ENCODE measurements around the gene U2AF1L4. TPM values are rescaled to one million over a fixed set of nuclear protein-coding genes. Genes with fewer than 3 reads are reported as not detected.
A peak's percentile ranks its signal among the peaks of the same experiment; 100 is the strongest.
"Not testable (repeated sequence)": the region's sequence is repeated elsewhere in the genome, so short reads cannot be mapped to it uniquely, and the experiment has no call there.

The U2AF1L4 gene
- total and polyA plus RNA-seq, 2 donors = 19.8 to 45.0 TPM

DNA sequence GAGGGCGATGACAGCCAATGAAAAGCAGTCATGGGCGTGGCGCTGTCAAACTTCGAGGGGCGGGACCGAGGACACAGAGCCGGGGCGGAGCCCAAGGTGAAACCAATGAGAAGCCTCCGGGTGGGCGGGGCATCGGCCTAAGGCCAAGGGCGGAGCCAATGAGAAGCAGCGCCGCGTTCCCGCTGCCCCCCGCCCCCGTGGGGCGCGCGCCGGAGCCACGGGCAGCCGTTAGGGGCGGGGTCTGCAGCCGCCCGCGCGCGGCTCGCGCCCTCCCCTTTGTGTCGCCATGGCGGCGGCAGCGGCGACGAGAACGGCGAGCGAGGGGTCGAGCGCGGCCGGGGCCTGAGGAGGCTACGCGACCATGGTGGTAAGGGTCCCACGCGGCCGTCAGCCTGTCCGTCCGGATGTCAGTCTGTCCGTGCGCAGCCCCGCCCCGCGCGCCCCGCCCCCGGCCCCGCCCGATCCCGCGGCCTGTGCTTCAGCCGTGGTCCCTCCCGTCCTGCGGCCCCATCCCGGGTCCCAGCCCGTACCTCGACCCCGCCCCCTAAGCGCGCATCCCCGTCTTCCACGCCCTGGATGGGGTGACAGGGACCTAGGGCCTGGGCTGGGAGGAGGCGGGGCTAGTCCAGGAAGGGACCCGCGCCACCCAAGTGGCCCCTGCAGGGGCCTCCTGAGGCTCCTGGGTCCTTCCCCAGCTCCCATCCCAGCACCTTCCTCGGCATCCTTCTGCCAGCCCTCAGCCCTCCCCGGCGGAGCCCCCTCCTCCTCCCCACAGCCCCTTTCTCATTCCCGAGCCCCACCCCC, 30.3 kb upstream of the U2AF1L4 start, which contains the start of gene ARHGAP33:
Gene ARHGAP33, plus strand, starts transcription at position 267 of the 804 bp plus-strand sequence. Its CDS starts 95 bp downstream, at position 362.
- WGBS = under 1% methylated on average over 80 of the region's 82 CpGs
- no peak within 1 kb of the TSS for H3K27ac ChIP-seq (ENCODE audit: low read depth in 1 of 2, low read length in 1 of 2)
- DNase-seq (ENCODE audit: low read depth in 6 of 9, low spot score in 9 of 9) = peak; percentile 95 to 100 (median 99)
- no peaks in the 10 kb centered on the region for H3K9me3 ChIP-seq (ENCODE audit: control insufficient read depth in 2 of 2, insufficient read depth in 1 of 2, low read length in 1 of 2)
- H3K4me1 ChIP-seq (ENCODE audit: control insufficient read depth in 2 of 2, insufficient read depth in 2 of 2, low read length in 2 of 2) = peaks cover 7 to 13% of the 10 kb centered on the region in 2 donors
- H3K27me3 ChIP-seq (ENCODE audit: control insufficient read depth in 2 of 2, insufficient read depth in 1 of 2, low read length in 1 of 2) = no peaks in the 10 kb centered on the region
- H3K36me3 ChIP-seq (ENCODE audit: control insufficient read depth in 2 of 2, insufficient read depth in 2 of 2, low read length in 1 of 2) = peaks cover 18 to 22% of the 10 kb centered on the region in 2 donors
- H3K4me3 ChIP-seq (ENCODE audit: low read length in 2 of 2) = peak within 1 kb of the TSS; percentile 61 to 84

DNA sequence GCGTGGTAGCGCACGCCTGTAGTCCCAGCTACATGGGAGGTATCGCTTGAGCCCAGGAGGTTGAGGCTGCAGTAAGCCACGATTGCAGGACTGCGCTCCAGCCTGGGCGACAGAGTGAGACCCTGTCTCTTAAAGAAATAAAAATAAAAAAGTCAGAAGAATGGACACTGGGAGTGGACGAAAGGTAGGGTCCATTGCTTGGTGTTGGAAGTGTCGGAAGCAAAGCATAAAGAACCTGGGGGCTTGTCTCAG, 29.8 kb upstream of the U2AF1L4 start:
- WGBS = 38% methylated on average over 9 of the region's 9 CpGs
- Histone ChIP-seq H3K4me1 (ENCODE audit: control insufficient read depth in 2 of 2, insufficient read depth in 2 of 2, low read length in 2 of 2) (peaks cover 7 to 13% of the 10 kb centered on the region in 2 donors), H3K9me3 (ENCODE audit: control insufficient read depth in 2 of 2, insufficient read depth in 1 of 2, low read length in 1 of 2) (no peaks in the 10 kb centered on the region), H3K36me3 (ENCODE audit: control insufficient read depth in 2 of 2, insufficient read depth in 2 of 2, low read length in 1 of 2) (peaks cover 16 to 17% of the 10 kb centered on the region in 2 donors), H3K4me3 (ENCODE audit: low read length in 2 of 2) (peak overlapping the region; percentile 36 to 84), H3K27ac (ENCODE audit: low read depth in 1 of 2, low read length in 1 of 2) (no peak overlapping the region), H3K27me3 (ENCODE audit: control insufficient read depth in 2 of 2, insufficient read depth in 1 of 2, low read length in 1 of 2) (no peaks in the 10 kb centered on the region)
- DNase-seq (ENCODE audit: low read depth in 6 of 9, low spot score in 9 of 9) = no peak

DNA sequence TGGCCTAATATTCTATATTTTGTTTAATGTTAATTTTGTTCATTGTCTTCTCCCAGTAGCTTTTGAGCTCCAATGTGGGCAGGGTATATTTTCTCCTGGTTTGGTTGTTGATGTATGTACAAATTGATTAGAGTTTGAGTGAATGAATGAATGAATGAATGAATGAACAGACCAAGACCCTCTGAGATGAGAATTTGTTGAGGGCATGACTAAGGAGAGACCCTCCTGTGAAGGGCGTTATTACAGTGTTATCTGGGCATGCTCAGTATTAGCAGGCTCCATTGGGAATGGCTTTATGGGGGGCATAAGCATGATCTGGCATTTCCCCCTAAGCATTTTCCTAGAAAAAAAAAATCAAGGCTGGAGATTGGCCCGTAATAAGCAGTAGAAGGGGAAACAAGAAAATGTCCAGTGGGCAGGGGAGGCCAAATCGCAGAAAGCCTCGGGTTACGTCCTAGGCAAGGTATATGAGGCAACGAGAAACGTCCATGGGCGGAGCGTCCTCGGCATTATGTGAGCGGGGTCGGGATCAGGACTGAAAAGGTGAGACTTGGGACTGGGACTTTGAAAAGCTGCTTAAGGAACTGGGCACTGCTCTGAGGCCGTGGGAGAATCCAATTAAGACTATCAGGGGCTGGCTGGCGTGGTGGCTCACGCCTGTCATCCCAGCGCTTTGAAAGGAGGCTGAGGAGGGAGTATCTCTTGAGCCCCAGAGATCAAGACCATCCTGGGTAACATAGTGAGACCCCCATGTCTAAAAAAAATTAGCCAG, 29.2 kb upstream of the U2AF1L4 start:
- no peak for DNase-seq (ENCODE audit: low read depth in 6 of 9, low spot score in 9 of 9)
- Histone ChIP-seq H3K9me3 (ENCODE audit: control insufficient read depth in 2 of 2, insufficient read depth in 1 of 2, low read length in 1 of 2) (no peaks in the 10 kb centered on the region), H3K4me3 (ENCODE audit: low read length in 2 of 2) (peak overlapping the region in 1 of 2 donors; percentile 36), H3K27me3 (ENCODE audit: control insufficient read depth in 2 of 2, insufficient read depth in 1 of 2, low read length in 1 of 2) (no peaks in the 10 kb centered on the region), H3K36me3 (ENCODE audit: control insufficient read depth in 2 of 2, insufficient read depth in 2 of 2, low read length in 1 of 2) (peaks cover 13 to 14% of the 10 kb centered on the region in 2 donors), H3K27ac (ENCODE audit: low read depth in 1 of 2, low read length in 1 of 2) (no peak overlapping the region), H3K4me1 (ENCODE audit: control insufficient read depth in 2 of 2, insufficient read depth in 2 of 2, low read length in 2 of 2) (peaks cover 7 to 13% of the 10 kb centered on the region in 2 donors)
- WGBS = 65% methylated on average over 16 of the region's 16 CpGs

DNA sequence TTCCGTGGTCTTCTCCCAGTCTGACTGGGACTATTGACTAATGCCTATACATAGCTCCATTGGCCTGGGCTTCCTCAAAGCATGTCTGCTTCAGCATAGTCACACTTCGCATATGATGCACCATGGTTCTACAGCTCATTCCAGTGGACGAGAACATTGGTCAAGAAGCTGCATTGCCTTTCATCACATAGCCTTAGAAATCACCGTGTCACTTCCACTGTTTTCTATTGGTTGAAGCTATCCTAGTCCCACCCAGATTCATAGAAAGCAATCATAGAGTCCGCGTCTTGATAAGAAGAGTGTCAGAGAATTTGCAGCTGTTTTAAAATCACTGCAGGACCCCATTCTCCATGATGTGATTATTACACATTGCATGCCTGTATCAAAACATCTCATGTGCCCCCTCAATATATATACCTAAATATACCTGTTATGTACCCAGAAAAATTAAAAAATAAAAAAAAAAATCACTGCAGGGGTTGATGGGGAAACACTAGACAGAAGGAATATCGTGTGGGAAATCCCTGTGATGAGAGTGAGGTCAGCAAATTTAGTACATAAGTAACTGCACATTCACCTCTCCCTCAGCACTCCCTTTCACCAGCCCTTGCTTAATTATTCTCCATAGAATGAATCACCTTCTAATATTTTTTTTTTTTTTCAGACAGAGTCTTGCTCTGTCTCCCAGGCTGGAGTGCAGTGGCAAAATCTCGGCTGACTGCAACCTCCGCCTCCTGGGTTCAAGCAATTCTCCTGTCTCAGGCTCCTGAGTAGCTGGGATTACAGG, 28.0 kb upstream of the U2AF1L4 start:
- Histone ChIP-seq H3K36me3 (ENCODE audit: control insufficient read depth in 2 of 2, insufficient read depth in 2 of 2, low read length in 1 of 2) (peaks cover 6 to 11% of the 10 kb centered on the region in 2 donors), H3K4me3 (ENCODE audit: low read length in 2 of 2) (no peak overlapping the region), H3K27ac (ENCODE audit: low read depth in 1 of 2, low read length in 1 of 2) (no peak overlapping the region), H3K27me3 (ENCODE audit: control insufficient read depth in 2 of 2, insufficient read depth in 1 of 2, low read length in 1 of 2) (no peaks in the 10 kb centered on the region), H3K9me3 (ENCODE audit: control insufficient read depth in 2 of 2, insufficient read depth in 1 of 2, low read length in 1 of 2) (no peaks in the 10 kb centered on the region), H3K4me1 (ENCODE audit: control insufficient read depth in 2 of 2, insufficient read depth in 2 of 2, low read length in 2 of 2) (peaks cover 7 to 13% of the 10 kb centered on the region in 2 donors)
- DNase-seq (ENCODE audit: low read depth in 6 of 9, low spot score in 9 of 9) = no peak
- WGBS = 83% methylated on average over 9 of the region's 9 CpGs

DNA sequence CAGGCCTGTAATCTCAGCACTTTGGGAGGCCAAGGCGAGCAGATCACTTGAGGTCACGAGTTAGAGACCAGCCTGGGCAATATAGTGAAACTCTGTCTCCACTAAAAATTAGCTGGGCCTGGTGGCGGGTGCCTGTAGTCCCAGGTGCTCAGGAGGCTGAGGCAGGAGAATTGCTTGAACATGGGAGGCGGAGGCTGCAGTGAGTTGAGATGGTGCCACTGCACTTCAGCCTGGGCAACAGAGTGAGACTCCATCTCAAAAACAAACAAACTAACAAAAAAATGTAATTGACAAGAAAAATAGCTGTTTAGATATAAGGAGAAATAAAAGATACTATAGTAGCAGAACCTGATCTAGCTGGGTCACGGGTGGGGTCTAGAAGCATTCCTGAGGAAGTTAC, 27.1 kb upstream of the U2AF1L4 start:
- not testable (repeated sequence) for H3K27ac ChIP-seq (ENCODE audit: low read depth in 1 of 2, low read length in 1 of 2); H3K27me3 ChIP-seq (ENCODE audit: control insufficient read depth in 2 of 2, insufficient read depth in 1 of 2, low read length in 1 of 2); H3K4me3 ChIP-seq (ENCODE audit: low read length in 2 of 2); H3K9me3 ChIP-seq (ENCODE audit: control insufficient read depth in 2 of 2, insufficient read depth in 1 of 2, low read length in 1 of 2); DNase-seq (ENCODE audit: low read depth in 6 of 9, low spot score in 9 of 9)
- Histone ChIP-seq H3K36me3 (ENCODE audit: control insufficient read depth in 2 of 2, insufficient read depth in 2 of 2, low read length in 1 of 2) (peaks cover 4 to 15% of the 10 kb centered on the region in 2 donors), H3K4me1 (ENCODE audit: control insufficient read depth in 2 of 2, insufficient read depth in 2 of 2, low read length in 2 of 2) (peaks cover 7 to 13% of the 10 kb centered on the region in 2 donors)
- WGBS = 98% methylated on average over 5 of the region's 5 CpGs

DNA sequence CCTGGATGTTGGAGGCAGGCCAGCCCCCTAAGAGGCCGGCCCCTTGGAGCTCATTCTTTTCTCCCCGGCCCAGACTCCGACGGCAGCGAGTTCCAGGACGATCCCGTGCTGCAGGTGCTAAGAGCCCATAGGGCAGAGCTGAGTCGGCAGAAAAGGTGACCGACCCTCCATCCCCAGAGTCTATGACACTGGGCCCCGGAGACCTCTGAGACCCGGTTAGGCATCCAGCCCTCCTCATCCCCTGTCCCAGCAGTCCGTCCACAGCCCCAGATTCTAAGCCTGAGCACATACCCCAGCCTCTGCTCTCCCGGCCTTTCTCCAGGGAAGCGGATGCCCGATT, 22.8 kb upstream of the U2AF1L4 start:
- 95% methylated on average over 15 of the region's 15 CpGs for whole genome bisulfite sequencing
- H3K36me3 ChIP-seq (ENCODE audit: control insufficient read depth in 2 of 2, insufficient read depth in 2 of 2, low read length in 1 of 2) = peaks cover 14 to 45% of the 10 kb centered on the region in 2 donors
- no peaks in the 10 kb centered on the region for H3K9me3 ChIP-seq (ENCODE audit: control insufficient read depth in 2 of 2, insufficient read depth in 1 of 2, low read length in 1 of 2)
- no peak for DNase-seq (ENCODE audit: low read depth in 6 of 9, low spot score in 9 of 9)
- no peak overlapping the region for H3K4me3 ChIP-seq (ENCODE audit: low read length in 2 of 2)
- H3K27me3 ChIP-seq (ENCODE audit: control insufficient read depth in 2 of 2, insufficient read depth in 1 of 2, low read length in 1 of 2) = no peaks in the 10 kb centered on the region
- no peaks in the 10 kb centered on the region for H3K4me1 ChIP-seq (ENCODE audit: control insufficient read depth in 2 of 2, insufficient read depth in 2 of 2, low read length in 2 of 2)
- no peak overlapping the region for H3K27ac ChIP-seq (ENCODE audit: low read depth in 1 of 2, low read length in 1 of 2)

DNA sequence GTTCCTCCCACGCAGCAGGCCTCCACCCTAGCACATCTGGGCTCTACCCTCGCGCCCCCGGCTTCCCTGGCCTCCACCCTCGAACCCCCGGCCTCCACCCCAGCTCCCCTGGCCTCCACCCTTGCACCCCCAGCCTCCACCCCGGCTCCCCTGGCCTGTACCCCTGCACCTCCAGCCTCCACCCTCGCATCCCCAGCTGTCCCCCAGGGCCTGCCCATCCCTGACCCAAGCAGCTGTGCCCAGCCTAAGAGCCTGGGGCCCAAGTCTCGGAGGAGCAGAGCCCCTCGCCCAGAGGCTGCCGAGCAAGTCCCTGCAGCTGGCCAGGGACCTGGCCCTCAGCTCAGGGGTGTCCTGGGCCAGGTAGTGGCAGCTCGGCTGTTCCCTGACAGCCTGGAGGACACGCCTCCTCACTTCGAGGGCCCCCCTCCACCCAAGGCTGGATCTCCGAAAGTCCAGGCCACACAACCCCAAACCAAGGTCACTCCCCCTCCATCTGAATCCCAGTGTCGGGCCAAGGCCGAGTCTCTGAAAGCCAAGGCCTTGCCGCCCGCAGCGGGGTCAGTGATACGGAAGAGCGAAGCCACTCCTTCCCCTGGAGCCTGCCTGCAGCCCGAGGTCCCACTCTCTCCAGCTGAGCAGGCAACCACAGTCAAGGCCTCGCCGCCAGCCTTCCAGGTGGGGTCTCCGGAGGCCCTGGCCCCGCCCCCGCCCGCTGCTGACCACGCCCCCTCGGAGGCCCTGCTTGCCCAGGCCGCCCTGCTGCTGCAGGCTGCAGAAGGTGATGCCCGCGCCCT, 22.3 kb upstream of the U2AF1L4 start:
- no peaks in the 10 kb centered on the region for H3K27me3 ChIP-seq (ENCODE audit: control insufficient read depth in 2 of 2, insufficient read depth in 1 of 2, low read length in 1 of 2)
- no peaks in the 10 kb centered on the region for H3K9me3 ChIP-seq (ENCODE audit: control insufficient read depth in 2 of 2, insufficient read depth in 1 of 2, low read length in 1 of 2)
- no peak for DNase-seq (ENCODE audit: low read depth in 6 of 9, low spot score in 9 of 9)
- H3K4me3 ChIP-seq (ENCODE audit: low read length in 2 of 2) = no peak overlapping the region
- no peak overlapping the region for H3K27ac ChIP-seq (ENCODE audit: low read depth in 1 of 2, low read length in 1 of 2)
- no peaks in the 10 kb centered on the region for H3K4me1 ChIP-seq (ENCODE audit: control insufficient read depth in 2 of 2, insufficient read depth in 2 of 2, low read length in 2 of 2)
- 91% methylated on average over 34 of the region's 34 CpGs for WGBS
- peaks cover 14 to 46% of the 10 kb centered on the region in 2 donors for H3K36me3 ChIP-seq (ENCODE audit: control insufficient read depth in 2 of 2, insufficient read depth in 2 of 2, low read length in 1 of 2)

DNA sequence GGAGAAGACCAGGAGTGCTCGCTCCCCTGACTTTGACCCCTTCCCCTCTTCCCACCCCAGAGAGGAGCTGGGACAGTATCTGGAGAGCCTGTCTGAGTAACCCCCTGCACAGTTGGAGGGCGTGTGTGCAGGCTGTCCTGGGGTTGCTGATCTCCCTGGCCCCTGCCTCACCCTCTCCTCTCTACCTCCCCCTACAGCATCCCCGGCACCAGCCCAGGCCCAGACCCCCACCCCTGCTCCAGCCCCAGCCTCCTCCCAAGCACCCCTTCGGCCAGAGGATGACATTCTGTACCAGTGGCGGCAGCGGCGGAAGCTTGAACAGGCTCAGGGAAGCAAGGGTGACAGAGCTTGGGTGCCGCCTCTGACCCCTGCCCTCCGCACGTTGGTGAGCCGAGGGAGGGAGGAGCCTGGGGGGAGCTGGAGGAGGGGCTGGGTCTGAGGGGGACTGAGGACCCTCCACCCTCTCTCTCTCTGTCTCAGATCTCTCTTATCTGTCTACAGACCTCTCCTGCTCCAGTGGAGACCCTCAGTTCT, 21.4 kb upstream of the U2AF1L4 start:
- H3K9me3 ChIP-seq (ENCODE audit: control insufficient read depth in 2 of 2, insufficient read depth in 1 of 2, low read length in 1 of 2) = no peaks in the 10 kb centered on the region
- H3K4me3 ChIP-seq (ENCODE audit: low read length in 2 of 2) = no peak overlapping the region
- peaks cover 20 to 53% of the 10 kb centered on the region in 2 donors for H3K36me3 ChIP-seq (ENCODE audit: control insufficient read depth in 2 of 2, insufficient read depth in 2 of 2, low read length in 1 of 2)
- no peaks in the 10 kb centered on the region for H3K27me3 ChIP-seq (ENCODE audit: control insufficient read depth in 2 of 2, insufficient read depth in 1 of 2, low read length in 1 of 2)
- H3K4me1 ChIP-seq (ENCODE audit: control insufficient read depth in 2 of 2, insufficient read depth in 2 of 2, low read length in 2 of 2) = no peaks in the 10 kb centered on the region
- no peak for DNase-seq (ENCODE audit: low read depth in 6 of 9, low spot score in 9 of 9)
- no peak overlapping the region for H3K27ac ChIP-seq (ENCODE audit: low read depth in 1 of 2, low read length in 1 of 2)
- 97% methylated on average over 11 of the region's 11 CpGs for WGBS

Data from thymus (tissue), 11 donors.